Epithelial cell of proximal tubule (primary cell): ENCODE measurements around the gene NGEF. TPM values are rescaled to one million over a fixed set of nuclear protein-coding genes. Genes with fewer than 3 reads are reported as not detected.

Source experiments
- DNase-seq: peaks from one replicate; pipeline ENCODE4 v3.0.0-alpha.2; 2011; ENCODE audit warnings: low read depth
- H3K4me3 ChIP-seq: 2 replicates; pipeline ENCODE4 v1.5.1; 2011; ENCODE audit warnings: low read depth, mild to moderate bottlenecking, low read length
- total RNA-seq: library from RNA; depleted of rRNA; stranded (reverse); fragments of >200 nt; gene quantifications from 2 replicates; pipeline ENCODE4 v1.2.3, GENCODE V29; 2015
- TF ChIP-seq, protein P1 (sequence below): conservative IDR thresholded peaks from 2 replicates; pipeline ENCODE4 v1.5.1; 2012; ENCODE audit warnings: low read depth, mild to moderate bottlenecking, low read length

NGEF gene
- total RNA-seq, 1 donor from 2014 or later: 8.6 TPM

DNA sequence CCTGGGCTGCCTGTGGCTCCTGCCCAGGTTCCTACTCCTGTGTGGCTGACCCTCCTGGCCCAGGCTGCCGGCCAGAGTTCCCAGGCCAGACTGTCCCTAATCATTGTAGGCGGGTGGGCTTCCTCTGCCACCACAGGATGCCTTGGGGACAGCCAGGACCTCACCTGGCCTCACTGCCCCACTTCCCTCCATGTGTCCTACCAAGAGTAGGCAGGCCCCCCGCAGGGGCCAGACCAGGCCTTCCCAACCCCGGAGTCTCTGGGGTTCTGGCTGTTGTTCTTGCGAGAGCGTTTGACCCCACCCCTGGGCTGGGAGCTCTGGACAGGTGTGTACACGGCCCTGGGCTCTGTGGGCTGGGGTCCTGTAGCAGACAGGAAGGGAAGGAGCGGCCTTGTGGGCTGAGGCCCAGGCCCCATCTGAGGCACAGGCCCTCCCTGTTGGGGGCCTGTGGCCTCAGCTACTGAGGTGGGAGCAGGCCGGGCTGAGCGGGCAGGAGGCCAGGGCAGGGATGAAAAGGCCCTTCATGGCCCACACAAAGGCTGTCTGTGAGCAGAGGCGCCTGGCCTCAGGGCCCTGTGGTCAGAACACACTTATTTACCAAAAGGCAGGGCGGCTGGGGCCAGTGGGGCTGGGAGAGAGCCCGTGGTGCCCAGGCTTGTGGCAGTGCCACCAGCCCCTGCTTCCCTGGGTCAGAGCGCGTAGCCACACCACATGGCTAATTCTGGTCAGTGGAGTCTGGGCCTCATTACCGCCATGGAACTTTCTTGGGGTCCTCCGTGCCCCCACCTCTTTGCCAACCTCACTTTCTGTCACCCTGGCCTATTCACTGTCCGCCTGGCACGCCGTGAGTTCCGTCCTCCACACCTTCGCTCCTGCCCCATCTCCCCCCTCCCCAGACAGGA is 141.0 kb downstream of the NGEF start:
- H3K4me3 ChIP-seq: no peak overlapping the region
- TF ChIP-seq, protein P1, sequence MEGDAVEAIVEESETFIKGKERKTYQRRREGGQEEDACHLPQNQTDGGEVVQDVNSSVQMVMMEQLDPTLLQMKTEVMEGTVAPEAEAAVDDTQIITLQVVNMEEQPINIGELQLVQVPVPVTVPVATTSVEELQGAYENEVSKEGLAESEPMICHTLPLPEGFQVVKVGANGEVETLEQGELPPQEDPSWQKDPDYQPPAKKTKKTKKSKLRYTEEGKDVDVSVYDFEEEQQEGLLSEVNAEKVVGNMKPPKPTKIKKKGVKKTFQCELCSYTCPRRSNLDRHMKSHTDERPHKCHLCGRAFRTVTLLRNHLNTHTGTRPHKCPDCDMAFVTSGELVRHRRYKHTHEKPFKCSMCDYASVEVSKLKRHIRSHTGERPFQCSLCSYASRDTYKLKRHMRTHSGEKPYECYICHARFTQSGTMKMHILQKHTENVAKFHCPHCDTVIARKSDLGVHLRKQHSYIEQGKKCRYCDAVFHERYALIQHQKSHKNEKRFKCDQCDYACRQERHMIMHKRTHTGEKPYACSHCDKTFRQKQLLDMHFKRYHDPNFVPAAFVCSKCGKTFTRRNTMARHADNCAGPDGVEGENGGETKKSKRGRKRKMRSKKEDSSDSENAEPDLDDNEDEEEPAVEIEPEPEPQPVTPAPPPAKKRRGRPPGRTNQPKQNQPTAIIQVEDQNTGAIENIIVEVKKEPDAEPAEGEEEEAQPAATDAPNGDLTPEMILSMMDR: no peak
- DNase-seq: no peak

DNA sequence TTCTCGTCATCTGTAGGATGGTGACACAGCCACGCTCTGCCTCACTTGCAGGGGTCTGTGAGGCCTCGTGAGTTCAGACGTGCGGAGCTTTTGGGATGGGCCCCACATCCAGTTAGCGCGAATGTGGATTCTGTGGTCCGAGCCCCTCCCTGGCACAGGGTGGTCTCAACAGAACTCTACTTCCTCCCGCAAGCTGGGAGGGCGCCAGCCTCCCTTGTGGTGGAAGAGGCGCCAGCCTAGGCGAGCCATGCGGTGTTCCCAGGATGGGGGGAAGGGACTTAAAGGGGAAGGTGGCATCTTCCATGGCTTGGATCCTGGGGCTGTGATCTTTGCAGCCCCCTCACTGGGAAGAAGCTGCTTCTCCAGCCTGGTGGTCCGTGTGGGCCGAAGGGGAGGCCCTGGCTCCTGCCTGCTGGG is 141.6 kb downstream of the NGEF start:
- TF ChIP-seq, protein P1: no peak
- no peak for DNase-seq

DNA sequence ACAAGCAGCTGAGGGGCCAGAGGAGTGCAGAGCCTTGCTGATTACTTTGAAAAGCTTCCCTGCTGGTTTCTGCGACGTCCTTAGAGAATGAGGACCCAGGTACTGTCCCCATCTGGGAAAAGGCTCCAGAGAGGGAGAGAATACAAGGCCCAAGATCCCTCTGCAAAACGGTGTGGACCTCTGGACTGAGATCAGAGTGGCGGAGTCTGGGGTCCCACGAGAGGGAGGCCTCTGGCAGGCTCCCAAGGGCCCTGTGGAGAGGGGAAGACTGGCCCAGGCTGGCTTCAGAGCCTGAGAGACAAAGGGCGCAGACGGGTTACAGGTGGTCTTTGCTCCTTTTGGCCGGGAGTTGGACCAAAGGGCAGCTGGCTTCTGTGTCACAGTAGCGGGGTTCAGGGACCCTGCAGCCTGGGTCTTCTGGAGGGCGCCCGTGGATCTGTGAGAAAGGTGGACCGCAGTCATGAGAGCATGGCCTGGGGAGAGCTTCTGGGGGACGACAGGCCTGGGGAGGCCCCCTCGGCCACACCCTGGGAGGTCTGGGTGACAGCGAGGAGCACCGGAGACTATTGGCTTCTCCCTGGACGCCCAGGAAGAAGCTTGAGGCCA is 142.2 kb downstream of the NGEF start:
- no peak for DNase-seq
- no peak overlapping the region for H3K4me3 ChIP-seq
- TF ChIP-seq, protein P1: no peak

More for the DNA sequence above, 141.6 kb downstream of the NGEF start:
- no peak overlapping the region for H3K4me3 ChIP-seq

DNA sequence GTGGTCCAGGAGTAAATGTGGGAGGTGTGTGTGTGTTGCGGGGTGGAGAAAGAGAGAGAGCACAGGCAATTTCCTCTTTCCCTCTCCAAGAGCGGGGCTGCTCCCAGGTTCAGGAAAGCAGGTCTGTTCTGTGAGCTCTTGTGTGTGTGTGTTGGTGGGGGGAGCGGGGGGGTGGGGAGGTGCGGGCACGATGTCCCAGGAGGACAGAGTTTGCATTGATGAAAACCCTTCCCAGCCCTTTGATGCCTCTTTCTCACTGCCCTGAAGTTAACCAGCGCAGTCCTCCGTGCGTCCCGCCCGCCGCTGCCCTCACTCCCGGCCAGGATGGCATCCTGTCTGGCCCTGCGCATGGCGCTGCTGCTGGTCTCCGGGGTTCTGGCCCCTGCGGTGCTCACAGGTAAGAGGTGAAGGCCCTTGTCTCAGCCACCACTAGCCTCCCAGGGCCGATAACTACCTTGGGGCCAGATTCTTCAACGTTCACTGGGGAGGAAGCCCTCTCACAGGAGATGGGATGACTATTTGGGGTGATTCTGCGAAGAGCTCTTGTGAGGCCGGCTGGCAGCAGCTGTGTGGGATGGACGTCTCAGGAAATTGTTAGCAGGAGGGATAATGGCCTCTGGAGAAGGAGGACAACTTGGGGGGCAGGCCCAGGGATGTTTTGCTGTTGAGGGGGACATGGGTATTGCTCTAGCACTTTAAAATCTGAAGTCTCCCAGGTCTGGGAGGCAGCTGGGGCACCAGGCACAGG is 142.9 kb downstream of the NGEF start, which contains the start of gene SNORC:
TSS of gene SNORC (plus strand) at position 247 of the 748 bp plus-strand sequence. CDS start at position 325, 78 bp downstream.
- DNase-seq: no peak
- TF ChIP-seq, protein P1: no peak

DNA sequence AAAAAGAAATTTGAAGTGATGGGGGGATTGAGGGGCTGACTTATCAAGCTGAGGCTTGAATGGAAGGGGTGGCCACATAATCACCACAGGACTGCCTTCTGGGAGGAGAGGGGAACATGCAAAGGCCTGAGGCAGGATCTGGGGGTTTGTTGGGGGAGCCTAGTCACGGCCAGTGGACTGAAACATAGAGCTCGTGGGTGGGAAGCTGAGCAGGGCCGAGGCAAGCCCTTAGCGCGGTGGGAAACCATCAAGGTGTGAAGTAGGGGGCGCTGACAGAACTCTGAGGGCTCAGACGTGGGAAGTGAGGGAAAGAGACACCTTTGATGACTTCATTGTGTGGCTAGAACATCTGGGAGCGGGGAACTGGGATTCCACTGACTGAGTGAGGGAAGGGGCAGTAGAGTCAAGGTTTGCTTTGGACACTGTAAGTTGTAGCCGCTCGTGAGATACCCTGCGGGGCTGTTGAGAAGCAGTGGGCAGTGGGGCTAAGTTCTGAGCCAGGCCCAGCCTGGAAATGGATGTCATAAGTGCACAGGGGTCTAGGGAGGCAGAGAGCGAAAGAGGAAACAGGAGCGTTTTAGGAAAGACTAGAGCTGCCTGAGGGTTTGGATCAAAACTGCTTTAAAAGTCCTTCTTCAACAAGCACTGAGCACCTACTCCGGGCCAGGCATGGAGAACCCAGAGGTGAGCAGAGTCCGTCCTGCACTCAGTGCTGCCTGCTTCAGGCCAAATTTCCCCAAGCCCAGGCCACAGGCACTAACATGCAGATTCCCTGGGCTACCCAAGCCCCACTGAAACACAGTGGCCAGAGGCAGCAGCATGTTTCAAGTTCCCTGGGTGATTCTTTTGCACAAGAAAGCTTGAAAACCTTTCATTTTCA is 143.7 kb downstream of the NGEF start:
- DNase-seq: no peak
- no peak overlapping the region for H3K4me3 ChIP-seq
- TF ChIP-seq, protein P1: no peak

More for the DNA sequence above, 142.9 kb downstream of the NGEF start, which contains the start of gene SNORC:
- H3K4me3 ChIP-seq: no peak within 1 kb of the TSS

DNA sequence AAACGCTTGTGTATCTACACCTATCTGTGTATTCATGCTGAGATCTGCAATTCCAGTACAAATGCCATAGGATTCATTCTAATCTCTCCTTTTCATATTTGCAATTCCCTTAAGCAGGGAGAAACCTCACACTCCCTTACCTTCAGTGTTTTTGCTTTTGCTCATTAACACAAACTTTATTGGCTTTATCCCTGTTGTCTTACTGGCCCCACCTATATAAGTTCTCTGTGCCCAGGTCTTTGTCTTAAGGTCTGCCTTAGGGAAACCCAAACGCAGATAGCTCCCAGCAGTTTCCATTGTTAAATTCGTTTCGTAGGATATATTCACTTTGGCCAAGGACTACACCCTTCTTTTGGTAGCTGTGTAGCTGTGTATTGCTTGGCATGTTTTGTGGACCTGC is 147.0 kb downstream of the NGEF start:
- no peak overlapping the region for H3K4me3 ChIP-seq
- TF ChIP-seq, protein P1: no peak
- no peak for DNase-seq
